Measurements from ENCODE around the gene OR5B21. TPM values are rescaled to one million over a fixed set of nuclear protein-coding genes. Genes with fewer than 3 reads are reported as not detected.

OR5B21 gene
- total RNA-seq = 1 to 10 TPM; 3.5 to 3.9 TPM

- DNase-seq (ENCODE audit: low spot score) (no peak), ATAC-seq (no peak)
- Mint-ChIP-seq H3K4me3 (no peak within 1 kb of the TSS), H3K4me1 (ENCODE audit: low read depth in 2 of 2) (no peaks in the 10 kb centered on the region), H3K27ac (no peak within 1 kb of the TSS), H3K9me3 (no peaks in the 10 kb centered on the region), H3K27me3 (no peaks in the 10 kb centered on the region), H3K36me3 (peaks cover 26% of the 10 kb centered on the region)
These were observed at the start of gene OR5B21 for GRCh38 chr11:58508005-58508404. TSS of gene OR5B21 (minus strand) at chr11:58508105. CDS start at chr11:58508105, 0 bp downstream.

- Mint-ChIP-seq H3K36me3 (peaks cover 70% of the 10 kb centered on the region), H3K27me3 (no peaks in the 10 kb centered on the region), H3K27ac (no peak overlapping the region), H3K4me1 (ENCODE audit: low read depth in 2 of 2) (peaks cover 22 to 35% of the 10 kb centered on the region in 2 donors), H3K9me3 (no peaks in the 10 kb centered on the region), H3K4me3 (no peak overlapping the region)
- ATAC-seq = no peak
- DNase-seq (ENCODE audit: low spot score) = no peak
These were observed 41.7 kb upstream of the OR5B21 start for GRCh38 chr11:58549644-58550043.

- H3K9me3 Mint-ChIP-seq = no peaks in the 10 kb centered on the region
- H3K27ac Mint-ChIP-seq = no peak overlapping the region
- ATAC-seq = no peak
- no peak for DNase-seq (ENCODE audit: low spot score)
- H3K4me1 Mint-ChIP-seq (ENCODE audit: low read depth in 2 of 2) = peaks cover 11 to 27% of the 10 kb centered on the region in 2 donors
- no peak overlapping the region for H3K4me3 Mint-ChIP-seq
- peaks cover 66% of the 10 kb centered on the region for H3K36me3 Mint-ChIP-seq
- no peaks in the 10 kb centered on the region for H3K27me3 Mint-ChIP-seq
These were observed 38.9 kb upstream of the OR5B21 start for GRCh38 chr11:58546841-58547240.

GRCh38 chr11:58531865-58532341 lies 24.0 kb upstream of the OR5B21 start:
- DNase-seq (ENCODE audit: low spot score) (no peak), ATAC-seq (peak in 1 of 2 donors; percentile 27)
- no peak overlapping the region for H3K27ac Mint-ChIP-seq
- H3K4me3 Mint-ChIP-seq = no peak overlapping the region
- H3K36me3 Mint-ChIP-seq = peaks cover 60% of the 10 kb centered on the region
- H3K27me3 Mint-ChIP-seq = no peaks in the 10 kb centered on the region
- peaks cover 33 to 48% of the 10 kb centered on the region in 2 donors for H3K4me1 Mint-ChIP-seq (ENCODE audit: low read depth in 2 of 2)
- no peaks in the 10 kb centered on the region for H3K9me3 Mint-ChIP-seq

GRCh38 chr11:58530236-58530635 lies 22.3 kb upstream of the OR5B21 start:
- H3K36me3 Mint-ChIP-seq = peaks cover 49% of the 10 kb centered on the region
- no peak overlapping the region for H3K27ac Mint-ChIP-seq
- no peaks in the 10 kb centered on the region for H3K27me3 Mint-ChIP-seq
- H3K4me3 Mint-ChIP-seq = no peak overlapping the region
- peaks cover 28 to 47% of the 10 kb centered on the region in 2 donors for H3K4me1 Mint-ChIP-seq (ENCODE audit: low read depth in 2 of 2)
- H3K9me3 Mint-ChIP-seq = no peaks in the 10 kb centered on the region
- ATAC-seq (no peak), DNase-seq (ENCODE audit: low spot score) (no peak)

DNA sequence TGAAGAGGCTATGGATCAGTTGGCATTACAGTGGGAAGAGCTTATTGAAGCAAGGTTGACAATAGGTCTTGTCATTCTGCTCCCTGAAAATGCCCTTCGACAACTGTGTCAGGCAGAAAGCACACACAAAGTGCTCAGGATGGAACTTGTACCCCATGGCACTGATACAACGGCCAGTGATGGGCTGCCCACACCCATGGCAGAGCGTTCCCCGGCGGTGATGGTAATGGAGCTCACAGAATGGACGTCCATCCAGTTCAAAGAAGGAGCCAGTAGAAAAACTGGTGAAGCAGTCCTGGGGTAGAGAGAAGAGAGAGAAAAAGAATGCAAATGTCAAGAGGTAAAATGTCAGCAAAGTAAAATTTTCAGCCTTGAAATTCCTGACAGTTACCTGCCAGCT lies 19.5 kb upstream of the OR5B21 start:
- Mint-ChIP-seq H3K27me3 (no peaks in the 10 kb centered on the region), H3K27ac (peak overlapping the region; percentile 80 to 91), H3K4me3 (no peak overlapping the region), H3K36me3 (peaks cover 39% of the 10 kb centered on the region), H3K9me3 (no peaks in the 10 kb centered on the region), H3K4me1 (ENCODE audit: low read depth in 2 of 2) (peaks cover 31 to 46% of the 10 kb centered on the region in 2 donors)
- no peak for ATAC-seq
- DNase-seq (ENCODE audit: low spot score) = no peak

GRCh38 chr11:58526721-58527120 lies 18.8 kb upstream of the OR5B21 start:
- DNase-seq (ENCODE audit: low spot score) (no peak), ATAC-seq (no peak)
- H3K27ac Mint-ChIP-seq = peak overlapping the region; percentile 80 to 91
- peak overlapping the region; percentile 16 for H3K4me3 Mint-ChIP-seq
- peaks cover 42% of the 10 kb centered on the region for H3K36me3 Mint-ChIP-seq
- no peaks in the 10 kb centered on the region for H3K27me3 Mint-ChIP-seq
- no peaks in the 10 kb centered on the region for H3K9me3 Mint-ChIP-seq
- H3K4me1 Mint-ChIP-seq (ENCODE audit: low read depth in 2 of 2) = peaks cover 31 to 53% of the 10 kb centered on the region in 2 donors

DNA sequence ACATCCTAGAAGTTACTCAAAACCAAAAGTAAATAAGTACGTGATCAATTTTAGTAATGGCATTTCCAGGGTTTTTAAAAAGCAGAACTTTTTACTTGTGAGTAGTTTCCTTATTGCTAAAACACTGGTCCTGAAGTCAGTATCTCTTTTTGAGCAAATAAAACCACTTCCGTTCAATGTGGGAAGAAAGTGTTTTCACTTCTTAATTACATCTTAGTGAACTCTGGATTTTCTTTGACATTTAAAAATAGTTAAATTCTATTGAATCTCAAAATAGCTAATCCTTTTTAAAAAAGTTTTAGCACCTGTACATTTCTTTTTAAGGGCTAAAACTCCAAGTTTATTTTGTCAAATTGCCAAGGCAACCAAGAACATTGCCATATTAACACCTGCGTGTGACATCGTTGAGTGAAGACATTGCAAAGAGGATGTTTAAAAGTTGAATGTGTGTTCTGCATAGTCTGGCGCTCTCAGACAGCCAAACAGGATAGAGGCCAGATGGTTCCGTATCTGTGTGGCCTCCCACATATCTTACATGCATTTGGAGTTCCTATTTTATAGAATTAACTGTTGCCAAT lies 17.2 kb upstream of the OR5B21 start:
- H3K4me1 Mint-ChIP-seq (ENCODE audit: low read depth in 2 of 2) = peaks cover 27 to 46% of the 10 kb centered on the region in 2 donors
- no peaks in the 10 kb centered on the region for H3K27me3 Mint-ChIP-seq

GRCh38 chr11:58524232-58525036 lies 16.5 kb upstream of the OR5B21 start:
- no peak for DNase-seq (ENCODE audit: low spot score)
- Mint-ChIP-seq H3K36me3 (peaks cover 34% of the 10 kb centered on the region), H3K27ac (peak overlapping the region; percentile 80 to 91), H3K27me3 (no peaks in the 10 kb centered on the region), H3K4me1 (ENCODE audit: low read depth in 2 of 2) (peaks cover 27 to 46% of the 10 kb centered on the region in 2 donors), H3K4me3 (peak overlapping the region; percentile 76), H3K9me3 (no peaks in the 10 kb centered on the region)
- ATAC-seq = peak; percentile 51 to 70

More for the DNA sequence above, 17.2 kb upstream of the OR5B21 start:
- Mint-ChIP-seq H3K4me3 (peak overlapping the region; percentile 76), H3K9me3 (no peaks in the 10 kb centered on the region), H3K27ac (peak overlapping the region; percentile 80 to 91), H3K36me3 (peaks cover 34% of the 10 kb centered on the region)
- DNase-seq (ENCODE audit: low spot score) = no peak
- peak; percentile 87 to 90 for ATAC-seq

DNA sequence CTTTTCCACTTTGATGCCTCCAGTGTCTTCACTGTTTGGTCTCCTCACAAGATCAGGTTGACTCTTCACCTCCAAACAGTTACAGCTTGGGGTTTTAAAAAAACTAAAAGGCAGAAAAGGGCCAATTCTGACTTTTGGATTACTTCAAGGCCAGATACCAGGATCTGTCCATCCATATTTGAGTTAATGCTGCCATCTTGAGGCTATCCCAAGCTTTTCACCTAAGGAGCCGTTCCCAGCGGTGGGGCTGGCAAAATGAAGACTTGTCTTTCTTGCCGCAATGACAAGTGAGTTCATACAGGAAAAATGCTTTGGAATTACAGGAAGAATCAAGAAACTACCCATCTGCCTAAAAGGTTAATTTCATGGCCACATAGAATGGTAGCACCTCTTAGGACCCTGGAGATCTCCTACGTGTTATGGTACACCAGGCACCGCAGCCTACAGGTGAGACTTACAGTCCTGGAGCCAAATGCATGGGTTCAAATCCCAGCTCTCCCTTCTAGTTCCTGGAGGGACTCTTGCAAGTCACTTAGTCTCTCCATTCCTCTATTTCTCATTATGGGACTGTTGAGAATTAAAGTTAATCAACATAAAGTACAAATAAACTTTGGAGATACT lies 6.0 kb upstream of the OR5B21 start:
- Mint-ChIP-seq H3K4me3 (no peak overlapping the region), H3K9me3 (no peaks in the 10 kb centered on the region), H3K27ac (no peak overlapping the region), H3K36me3 (no peaks in the 10 kb centered on the region), H3K4me1 (ENCODE audit: low read depth in 2 of 2) (no peaks in the 10 kb centered on the region), H3K27me3 (no peaks in the 10 kb centered on the region)
- ATAC-seq = no peak
- DNase-seq (ENCODE audit: low spot score) = no peak

GRCh38 chr11:58511636-58512035 lies 3.7 kb upstream of the OR5B21 start:
- no peak overlapping the region for H3K4me3 Mint-ChIP-seq
- no peak overlapping the region for H3K27ac Mint-ChIP-seq

GRCh38 chr11:58509748-58510147 lies 1.8 kb upstream of the OR5B21 start:
- DNase-seq (ENCODE audit: low spot score) (no peak), ATAC-seq (no peak)
- Mint-ChIP-seq H3K9me3 (no peaks in the 10 kb centered on the region), H3K27ac (no peak overlapping the region), H3K36me3 (peaks cover 15% of the 10 kb centered on the region), H3K27me3 (no peaks in the 10 kb centered on the region), H3K4me3 (no peak overlapping the region), H3K4me1 (ENCODE audit: low read depth in 2 of 2) (no peaks in the 10 kb centered on the region)

More at GRCh38 chr11:58511636-58512035, 3.7 kb upstream of the OR5B21 start:
- DNase-seq (ENCODE audit: low spot score) (no peak), ATAC-seq (no peak)
- Mint-ChIP-seq H3K27me3 (no peaks in the 10 kb centered on the region), H3K9me3 (no peaks in the 10 kb centered on the region), H3K4me1 (ENCODE audit: low read depth in 2 of 2) (no peaks in the 10 kb centered on the region), H3K36me3 (peaks cover 11% of the 10 kb centered on the region)

- Mint-ChIP-seq H3K27me3 (no peaks in the 10 kb centered on the region), H3K4me1 (ENCODE audit: low read depth in 2 of 2) (no peaks in the 10 kb centered on the region), H3K36me3 (peaks cover 20% of the 10 kb centered on the region), H3K4me3 (no peak overlapping the region), H3K9me3 (no peaks in the 10 kb centered on the region), H3K27ac (no peak overlapping the region)
- no peak for ATAC-seq
- no peak for DNase-seq (ENCODE audit: low spot score)
These were observed 909 bp upstream of the OR5B21 start for GRCh38 chr11:58508814-58509213.

DNA sequence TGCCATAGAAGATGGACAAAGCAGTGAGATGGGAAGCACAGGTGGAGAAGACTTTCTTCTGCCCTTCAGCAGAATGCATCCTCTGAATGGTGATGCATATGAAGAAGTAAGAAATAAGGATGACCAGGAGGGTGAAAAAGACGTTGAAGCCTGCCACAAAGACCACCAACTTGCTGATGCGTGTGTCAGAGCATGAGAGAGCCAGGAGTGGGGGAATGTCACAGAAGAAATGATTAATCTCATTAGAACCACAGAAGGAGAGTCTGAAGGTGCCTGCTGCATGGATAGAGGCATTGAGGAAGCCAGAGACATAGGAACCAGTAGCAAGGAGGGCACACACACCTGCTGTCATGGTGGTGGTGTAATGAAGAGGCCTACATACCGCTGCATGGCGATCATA lies 550 bp downstream of the OR5B21 start:
- no peak overlapping the region for H3K27ac Mint-ChIP-seq

More for the DNA sequence above, 550 bp downstream of the OR5B21 start:
- Mint-ChIP-seq H3K4me3 (no peak overlapping the region), H3K4me1 (ENCODE audit: low read depth in 2 of 2) (no peaks in the 10 kb centered on the region), H3K27me3 (no peaks in the 10 kb centered on the region), H3K36me3 (peaks cover 31% of the 10 kb centered on the region), H3K9me3 (no peaks in the 10 kb centered on the region)
- no peak for ATAC-seq
- DNase-seq (ENCODE audit: low spot score) = no peak
